Testis (tissue), 3 donors: Measurements from ENCODE around the gene ATL1. TPM values are rescaled to one million over a fixed set of nuclear protein-coding genes. Genes with fewer than 3 reads are reported as not detected.
A peak's percentile ranks its signal among the peaks of the same experiment; 100 is the strongest.

Experiments
- DNase-seq: peaks from one replicate; pipeline ENCODE4 v3.0.0-alpha.2; 2019
- H3K27ac ChIP-seq, 2 donors: fragments of 200-600 bp; sonication (generic); one replicate each; pipeline ENCODE4 v1.5.1; 2019
- H3K27me3 ChIP-seq: fragments of 200-600 bp; sonication (generic); one replicate; pipeline ENCODE4 v1.5.1; 2019
- H3K36me3 ChIP-seq: fragments of 200-600 bp; sonication (generic); one replicate; pipeline ENCODE4 v1.5.1; 2017; ENCODE audit warnings: low read depth; ENCODE audit errors: missing control alignments
- H3K4me1 ChIP-seq: fragments of 200-600 bp; sonication (generic); one replicate; pipeline ENCODE4 v1.5.1; 2019
- H3K4me3 ChIP-seq, 2 donors: fragments of 200-600 bp; sonication (generic); one replicate each; pipeline ENCODE4 v1.5.1; 2017 to 2019
- H3K9me3 ChIP-seq: fragments of 200-600 bp; sonication (generic); one replicate; pipeline ENCODE4 v1.5.1; 2017
- POLR2A ChIP-seq: fragments of 450-650 bp; IDR thresholded peaks from one replicate; pipeline ENCODE4 v1.6.1; 2017; ENCODE audit warnings: antibody characterized with exemption, mild to moderate bottlenecking, moderate library complexity
- WGBS, 2 donors: methylation state at CpG; one replicate each; pipeline ENCODE4 v1.1.5; 2018; 5-methylcytosine and 5-hydroxymethylcytosine counted together
- intact Hi-C: fragments of 100-400 bp; cut with DNase I; formaldehyde crosslinking; loops from one replicate; pipeline ENCODE4 v1.15.1; 2023; ENCODE audit warnings: low total_unique reads
- polyA plus RNA-seq: library from polyadenylated mRNA; stranded (reverse); fragments of 350-450 nt; fragmentation: Illumina TruSeq; extraction: RNeasy Lipid Tissue Mini Kit (QIAGEN cat#74804); gene quantifications from one replicate; pipeline ENCODE4 v1.2.3, GENCODE V29; 2014; ENCODE audit warnings: low read depth, low replicate concordance; ENCODE audit not compliant: insufficient read depth
- total RNA-seq, 2 donors: library from RNA; depleted of rRNA; stranded (reverse); fragments of >200 nt; gene quantifications; one replicate each; pipeline ENCODE4 v1.2.3, GENCODE V29; 2016
- TF ChIP-seq, protein P1 (sequence below), 3 experiments: fragments of 450-650 bp in 2 of 3; fragments of 200-600 bp in 1 of 3; sonication (generic) in 1 of 3; IDR thresholded peaks; one replicate each; pipeline ENCODE4 v1.5.1; 2016 to 2019; ENCODE audit warnings: antibody characterized with exemption in 3 of 3, mild to moderate bottlenecking in 2 of 3, moderate library complexity in 1 of 3

Gene ATL1
- total and polyA plus RNA-seq, 3 donors from 2014 or later, result 10.0 to 25.1 (median 14.4) TPM

DNA sequence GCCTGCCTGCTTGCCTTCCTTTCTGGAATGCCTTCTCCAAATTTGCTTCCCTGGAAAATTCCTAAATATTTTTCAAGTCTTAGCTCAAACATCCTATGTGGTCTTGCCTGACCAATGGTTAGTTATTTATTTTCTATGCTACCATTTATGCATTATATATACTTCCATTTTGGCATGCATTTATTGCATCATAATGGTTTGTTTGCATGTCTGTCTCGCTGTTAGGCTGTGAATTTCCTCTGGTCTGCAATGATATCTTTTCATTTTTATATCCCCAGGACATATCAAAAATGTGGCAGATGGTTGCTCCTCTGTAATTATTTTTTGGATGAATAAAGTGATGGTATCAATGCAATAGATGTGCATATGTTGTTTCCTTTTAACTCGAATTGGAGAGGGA, 30.5 kb downstream of the ATL1 start:
- intact Hi-C loops, result no loop called here
- H3K36me3 ChIP-seq, result no peaks in the 10 kb centered on the region
- TF ChIP-seq, protein P1, sequence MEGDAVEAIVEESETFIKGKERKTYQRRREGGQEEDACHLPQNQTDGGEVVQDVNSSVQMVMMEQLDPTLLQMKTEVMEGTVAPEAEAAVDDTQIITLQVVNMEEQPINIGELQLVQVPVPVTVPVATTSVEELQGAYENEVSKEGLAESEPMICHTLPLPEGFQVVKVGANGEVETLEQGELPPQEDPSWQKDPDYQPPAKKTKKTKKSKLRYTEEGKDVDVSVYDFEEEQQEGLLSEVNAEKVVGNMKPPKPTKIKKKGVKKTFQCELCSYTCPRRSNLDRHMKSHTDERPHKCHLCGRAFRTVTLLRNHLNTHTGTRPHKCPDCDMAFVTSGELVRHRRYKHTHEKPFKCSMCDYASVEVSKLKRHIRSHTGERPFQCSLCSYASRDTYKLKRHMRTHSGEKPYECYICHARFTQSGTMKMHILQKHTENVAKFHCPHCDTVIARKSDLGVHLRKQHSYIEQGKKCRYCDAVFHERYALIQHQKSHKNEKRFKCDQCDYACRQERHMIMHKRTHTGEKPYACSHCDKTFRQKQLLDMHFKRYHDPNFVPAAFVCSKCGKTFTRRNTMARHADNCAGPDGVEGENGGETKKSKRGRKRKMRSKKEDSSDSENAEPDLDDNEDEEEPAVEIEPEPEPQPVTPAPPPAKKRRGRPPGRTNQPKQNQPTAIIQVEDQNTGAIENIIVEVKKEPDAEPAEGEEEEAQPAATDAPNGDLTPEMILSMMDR (IDR thresholded peaks at IDR 0.05), result no peak
- TF ChIP-seq POLR2A, result no peak
- DNase-seq, result no peak
- no peak overlapping the region for H3K4me3 ChIP-seq
- H3K4me1 ChIP-seq, result no peaks in the 10 kb centered on the region
- H3K27ac ChIP-seq, result no peak overlapping the region
- H3K9me3 ChIP-seq, result no peaks in the 10 kb centered on the region
- WGBS, 2 donors, result 90 to 93% methylated on average over 2 of the region's 2 CpGs
- no peaks in the 10 kb centered on the region for H3K27me3 ChIP-seq

DNA sequence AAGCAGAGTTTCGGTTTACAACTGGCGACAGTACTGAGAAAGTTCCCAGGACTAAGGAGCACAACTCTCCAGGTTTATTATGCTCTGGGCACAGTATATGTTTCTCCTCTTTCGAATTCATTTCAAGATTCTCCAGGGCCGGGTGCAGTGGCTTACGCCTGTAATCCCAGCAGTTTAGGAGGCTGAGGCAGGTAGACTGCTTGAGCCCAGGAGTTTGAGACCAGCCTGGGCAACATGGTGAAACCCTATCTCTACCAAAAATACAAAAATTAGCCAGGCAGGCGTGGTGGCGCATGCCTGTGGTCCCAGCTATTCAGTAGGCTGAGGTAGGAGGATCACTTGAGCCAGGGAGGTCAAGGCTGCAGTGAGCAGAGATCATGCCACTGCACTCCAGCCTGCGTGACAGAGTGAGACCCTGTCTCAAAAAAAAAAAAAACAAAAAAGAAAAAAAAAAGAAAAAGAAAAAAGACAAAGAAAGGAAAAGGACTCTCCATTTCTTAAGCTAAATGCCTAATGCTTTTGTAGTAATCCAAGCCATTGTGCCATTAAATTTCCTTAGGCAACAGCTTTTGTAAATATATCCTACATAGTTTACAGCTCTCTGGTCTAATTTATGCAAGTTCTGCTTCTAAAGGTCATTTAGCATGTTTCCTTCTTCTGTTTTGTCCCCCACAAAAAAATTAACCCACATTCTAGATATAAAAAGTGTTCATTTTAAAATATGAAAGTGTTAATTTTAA, 34.8 kb downstream of the ATL1 start:
- Histone ChIP-seq H3K27me3 (no peaks in the 10 kb centered on the region), H3K27ac (no peak overlapping the region), H3K4me3 (no peak overlapping the region), H3K4me1 (no peaks in the 10 kb centered on the region), H3K9me3 (no peaks in the 10 kb centered on the region), H3K36me3 (no peaks in the 10 kb centered on the region)
- WGBS, 2 donors, result 91 to 92% methylated on average over 8 of the region's 8 CpGs
- TF ChIP-seq, protein P1 (IDR thresholded peaks at IDR 0.05), result no peak
- no peak for TF ChIP-seq POLR2A
- DNase-seq, result no peak
- intact Hi-C loops, result no loop called here

DNA sequence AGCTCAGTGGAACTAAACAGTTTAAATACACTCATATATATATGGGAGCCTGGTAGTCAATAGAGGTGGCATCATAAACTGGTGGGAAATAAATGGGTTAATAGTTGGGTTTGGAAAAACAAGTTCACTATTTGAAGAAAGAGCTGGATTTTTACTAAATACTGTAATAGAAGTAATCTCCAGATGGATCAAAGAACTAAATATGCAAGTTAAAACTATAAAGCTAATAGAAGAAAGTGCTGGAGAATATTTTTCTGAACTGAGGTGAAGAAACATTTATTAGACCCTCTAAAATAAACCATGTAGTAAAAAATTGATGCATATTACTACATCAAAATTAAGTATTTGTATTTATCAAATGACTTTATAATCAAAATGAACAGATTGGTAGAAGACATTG, 38.8 kb downstream of the ATL1 start:
- intact Hi-C loops, result no loop called here
- Histone ChIP-seq H3K9me3 (no peaks in the 10 kb centered on the region), H3K27me3 (no peaks in the 10 kb centered on the region), H3K36me3 (no peaks in the 10 kb centered on the region), H3K27ac (no peak overlapping the region), H3K4me3 (no peak overlapping the region), H3K4me1 (no peaks in the 10 kb centered on the region)
- no peak for TF ChIP-seq POLR2A
- TF ChIP-seq, protein P1 (IDR thresholded peaks at IDR 0.05), result no peak
- no peak for DNase-seq

DNA sequence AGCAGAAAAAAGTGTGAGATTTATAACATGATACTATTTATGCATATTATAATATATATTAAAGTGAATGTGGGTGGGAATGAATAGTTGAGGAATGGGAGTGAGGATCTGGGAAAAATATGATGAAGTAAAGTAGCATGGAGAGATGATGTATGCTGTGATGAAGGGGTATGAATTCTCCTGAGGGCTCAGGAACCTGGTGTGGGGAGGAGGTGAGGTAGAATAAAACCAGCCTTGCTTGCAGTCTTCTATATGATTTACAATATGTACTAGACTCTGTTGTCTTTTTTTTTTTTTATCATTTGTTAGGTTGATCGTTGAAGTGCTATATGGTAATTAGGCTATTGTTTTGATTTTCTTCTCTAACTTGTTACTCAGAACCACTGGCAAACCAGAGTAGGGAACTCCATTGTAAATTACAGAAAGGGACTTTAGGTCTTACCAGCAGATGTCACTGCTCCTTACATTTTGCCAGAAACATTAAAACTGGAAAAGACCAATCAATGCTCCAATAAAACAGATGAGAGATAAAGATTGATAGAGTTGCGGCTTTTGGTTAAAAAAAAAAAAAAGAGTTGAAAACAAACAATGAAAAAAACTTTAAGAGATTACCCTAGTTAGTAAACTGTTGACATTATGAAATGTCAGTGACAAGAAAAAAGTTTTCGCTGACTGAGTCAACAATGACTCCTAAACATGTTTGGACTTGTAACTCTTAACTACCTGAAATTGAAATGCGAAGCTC, 39.9 kb downstream of the ATL1 start:
- Histone ChIP-seq H3K36me3 (no peaks in the 10 kb centered on the region), H3K4me1 (no peaks in the 10 kb centered on the region), H3K27me3 (no peaks in the 10 kb centered on the region), H3K9me3 (no peaks in the 10 kb centered on the region), H3K27ac (no peak overlapping the region), H3K4me3 (no peak overlapping the region)
- TF ChIP-seq, protein P1 (IDR thresholded peaks at IDR 0.05), result peak; percentile 8 to 48 (median 44)
- TF ChIP-seq POLR2A, result no peak
- intact Hi-C loops, result no loop called here
- 62 to 66% methylated on average over 4 of the region's 4 CpGs for WGBS, 2 donors
- DNase-seq, result no peak
